Right lobe of liver (tissue), 6 donors: ENCODE results near the gene UQCR10. TPM values are rescaled to one million over a fixed set of nuclear protein-coding genes. Genes with fewer than 3 reads are reported as not detected.

ENCODE experiments used
- ATAC-seq, 4 donors: fragments of 200-7000 bp; cut with Tn5 transposase; one replicate each; pipeline ENCODE4 v1.9.1; 2020; ENCODE audit warnings: mild to moderate bottlenecking in 4 of 4, moderate library complexity in 4 of 4
- DNase-seq, 3 donors: peaks; one replicate each; pipeline ENCODE4 v3.0.0-alpha.2; 2020
- H3K27ac ChIP-seq, 3 donors: fragments of 200-600 bp; one replicate each; pipeline ENCODE4 v1.8.0; 2022
- H3K27me3 ChIP-seq, 2 donors: fragments of 200-600 bp; one replicate each; pipeline ENCODE4 v1.8.0; 2022
- H3K36me3 ChIP-seq, 4 donors: fragments of 200-600 bp; sonication (generic) in 1 of 4; one replicate each; pipeline versions ENCODE4 v1.5.1 to v1.8.0; 2017 to 2022; ENCODE audit warnings: control low read depth in 1 of 4
- H3K4me1 ChIP-seq, 4 donors: fragments of 200-600 bp; sonication (generic) in 1 of 4; one replicate each; pipeline versions ENCODE4 v1.5.1 to v1.8.0; 2017 to 2022; ENCODE audit warnings: control low read depth in 1 of 4
- H3K4me3 ChIP-seq, 3 donors: fragments of 200-600 bp; one replicate each; pipeline ENCODE4 v1.8.0; 2022
- H3K9me3 ChIP-seq, 4 donors: fragments of 200-600 bp; sonication (generic) in 1 of 4; one replicate each; pipeline versions ENCODE4 v1.5.1 to v1.8.0; 2017 to 2022; ENCODE audit warnings: control low read depth in 1 of 4
- POLR2A ChIP-seq: fragments of 450-650 bp; IDR thresholded peaks from one replicate; pipeline ENCODE4 v1.6.1; 2017; ENCODE audit warnings: antibody characterized with exemption, mild to moderate bottlenecking
- WGBS: methylation state at CpG from one replicate; pipeline ENCODE4 v1.1.6; 2018; ENCODE audit warnings: low coverage, low lambda C conversion rate; ENCODE audit not compliant: insufficient coverage; ENCODE audit errors: missing lambda C conversion rate; 5-methylcytosine and 5-hydroxymethylcytosine counted together
- intact Hi-C, 2 donors: fragments of 100-400 bp; cut with DNase I; formaldehyde crosslinking; loops; one replicate each; pipeline versions ENCODE4 v1.11.2 to v1.14.1; 2022
- total RNA-seq, 6 experiments: library from RNA; depleted of rRNA in 2 of 6; stranded (reverse); fragments of >200 nt in 2 of 6; fragmentation: NEBNext Ultra II Directional in 3 of 6; extraction: Animal tissue kit (Norgen Biotek cat#: 25700) in 3 of 6; gene quantifications; one replicate each; pipeline versions ENCODE4 v1.1.0 to v1.2.4, GENCODE V29; 2016 to 2023
- TF ChIP-seq, protein P1 (sequence below), 4 donors: fragments of 200-600 bp in 3 of 4; fragments of 450-650 bp in 1 of 4; IDR thresholded peaks; one replicate each; pipeline versions ENCODE4 v1.5.1 to v1.8.0; 2016 to 2022; ENCODE audit warnings: antibody characterized with exemption in 4 of 4, mild to moderate bottlenecking in 2 of 4
- donor health status: DM: no; HTN: yes; CAD: no.
- donor health status: DM: no; HTN: no; CAD: no.
- donor health status: DM: no; HTN: no; CAD: no.
- donor health status: DM: no; HTN: yes; CAD: no.
- donor health status: DM: no; HTN: yes; CAD: no.

UQCR10 gene
- total RNA-seq, 6 experiments from 2014 or later = 57.4 to 71.6 (median 64.0) TPM

DNA sequence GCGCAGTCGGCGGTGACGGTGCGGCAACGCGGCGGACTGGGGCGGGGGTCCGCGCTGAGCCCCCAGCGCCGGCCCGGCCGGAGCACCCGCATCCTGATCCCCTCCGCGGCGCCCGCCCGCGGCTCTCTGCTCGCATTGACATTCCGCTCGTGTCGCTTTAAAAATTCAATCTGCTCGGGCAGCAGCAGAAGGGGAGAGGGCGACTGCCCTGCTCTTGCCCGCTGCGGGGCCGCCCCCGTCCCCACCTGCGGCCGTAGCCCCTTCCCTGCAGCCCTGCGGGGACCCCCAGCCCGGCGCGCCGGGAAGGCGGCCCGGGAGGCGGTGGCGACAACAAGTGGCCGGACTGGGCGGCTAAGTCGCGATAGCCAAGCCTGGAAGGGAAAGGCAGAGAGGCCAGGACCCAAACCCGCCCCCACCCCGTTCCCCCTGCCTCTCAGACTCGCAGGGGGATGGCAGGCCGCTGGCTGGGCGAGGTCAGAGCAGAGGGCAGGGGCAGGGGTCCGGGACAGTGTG lies 46.3 kb upstream of the UQCR10 start:
- H3K27me3 ChIP-seq = no peaks in the 10 kb centered on the region

GRCh38 chr22:29722151-29722550 lies 45.0 kb upstream of the UQCR10 start:
- no CpG with 5 or more reads among the region's 7 CpGs for WGBS
- Histone ChIP-seq H3K27me3 (no peaks in the 10 kb centered on the region), H3K4me1 (peaks cover 0 to 6% (median 0%) of the 10 kb centered on the region in 4 donors), H3K9me3 (no peaks in the 10 kb centered on the region), H3K4me3 (no peak overlapping the region), H3K36me3 (no peaks in the 10 kb centered on the region), H3K27ac (no peak overlapping the region)
- TF ChIP-seq, protein P1, sequence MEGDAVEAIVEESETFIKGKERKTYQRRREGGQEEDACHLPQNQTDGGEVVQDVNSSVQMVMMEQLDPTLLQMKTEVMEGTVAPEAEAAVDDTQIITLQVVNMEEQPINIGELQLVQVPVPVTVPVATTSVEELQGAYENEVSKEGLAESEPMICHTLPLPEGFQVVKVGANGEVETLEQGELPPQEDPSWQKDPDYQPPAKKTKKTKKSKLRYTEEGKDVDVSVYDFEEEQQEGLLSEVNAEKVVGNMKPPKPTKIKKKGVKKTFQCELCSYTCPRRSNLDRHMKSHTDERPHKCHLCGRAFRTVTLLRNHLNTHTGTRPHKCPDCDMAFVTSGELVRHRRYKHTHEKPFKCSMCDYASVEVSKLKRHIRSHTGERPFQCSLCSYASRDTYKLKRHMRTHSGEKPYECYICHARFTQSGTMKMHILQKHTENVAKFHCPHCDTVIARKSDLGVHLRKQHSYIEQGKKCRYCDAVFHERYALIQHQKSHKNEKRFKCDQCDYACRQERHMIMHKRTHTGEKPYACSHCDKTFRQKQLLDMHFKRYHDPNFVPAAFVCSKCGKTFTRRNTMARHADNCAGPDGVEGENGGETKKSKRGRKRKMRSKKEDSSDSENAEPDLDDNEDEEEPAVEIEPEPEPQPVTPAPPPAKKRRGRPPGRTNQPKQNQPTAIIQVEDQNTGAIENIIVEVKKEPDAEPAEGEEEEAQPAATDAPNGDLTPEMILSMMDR (IDR thresholded peaks at IDR 0.05) = no peak
- TF ChIP-seq POLR2A = no peak
- intact Hi-C loops = loop anchor here in 1 of 2 donors (5.0 kb wide), 1 partner anchor 370 kb away; no protein-coding TSS in a partner anchor
- ATAC-seq (no peak), DNase-seq (no peak)

More for the DNA sequence above, 46.3 kb upstream of the UQCR10 start:
- Histone ChIP-seq H3K9me3 (no peaks in the 10 kb centered on the region), H3K36me3 (no peaks in the 10 kb centered on the region), H3K4me3 (no peak overlapping the region), H3K4me1 (peaks cover 0 to 6% (median 0%) of the 10 kb centered on the region in 4 donors), H3K27ac (no peak overlapping the region)
- no peak for DNase-seq
- TF ChIP-seq POLR2A = no peak
- TF ChIP-seq, protein P1 (IDR thresholded peaks at IDR 0.05) = no peak
- no peak for ATAC-seq
- WGBS = 30% methylated on average over 2 of the region's 53 CpGs
- intact Hi-C loops = loop anchor here in 1 of 2 donors (5.0 kb wide), 1 partner anchor 371 kb away; no protein-coding TSS in a partner anchor

DNA sequence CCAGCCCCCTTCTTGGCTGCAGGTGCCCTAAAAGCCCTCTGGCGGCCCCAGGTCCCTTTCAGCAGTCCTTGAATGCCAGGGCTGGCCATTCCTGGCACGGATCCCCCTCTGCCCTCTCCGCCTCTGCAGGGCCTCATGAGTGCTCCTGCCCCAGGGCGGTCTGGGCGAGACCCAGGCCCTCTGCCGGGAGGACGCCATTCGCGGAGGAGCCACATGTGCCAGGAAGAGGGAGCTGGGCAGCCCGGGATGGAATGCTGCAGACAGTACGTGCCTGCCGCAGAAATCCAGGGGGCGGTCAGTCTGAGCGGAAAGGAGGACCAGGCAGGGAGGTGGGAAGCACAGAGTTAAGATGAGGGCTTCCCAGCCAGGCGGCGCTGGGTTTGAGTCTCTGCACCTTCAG lies 44.6 kb upstream of the UQCR10 start:
- no peaks in the 10 kb centered on the region for H3K27me3 ChIP-seq
- WGBS = 100% methylated on average over 6 of the region's 16 CpGs
- no peak for DNase-seq

DNA sequence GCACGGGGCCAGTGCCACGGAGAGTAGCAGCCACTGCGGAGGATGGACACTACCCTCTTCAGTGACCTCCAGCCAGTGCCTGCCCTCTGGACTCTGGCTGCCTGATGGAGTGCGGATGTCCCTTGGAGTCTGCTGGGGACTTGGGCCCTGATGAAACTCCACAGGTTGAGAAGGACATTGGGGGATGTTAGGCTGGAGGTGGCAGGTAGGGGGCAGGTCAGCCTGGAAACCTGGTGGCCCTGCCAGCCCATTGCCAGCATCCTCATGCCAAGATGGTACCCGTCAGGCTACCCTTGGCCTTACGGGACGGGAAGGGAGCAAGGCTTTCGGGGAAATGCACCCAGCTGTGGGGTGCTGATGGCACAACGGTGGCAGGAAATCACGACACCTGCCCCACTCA lies 43.4 kb upstream of the UQCR10 start:
- TF ChIP-seq, protein P1 (IDR thresholded peaks at IDR 0.05) = no peak
- TF ChIP-seq POLR2A = no peak

More for the DNA sequence above, 44.6 kb upstream of the UQCR10 start:
- H3K9me3 ChIP-seq = no peaks in the 10 kb centered on the region
- H3K27ac ChIP-seq = no peak overlapping the region
- no peak overlapping the region for H3K4me3 ChIP-seq
- ATAC-seq = no peak
- H3K4me1 ChIP-seq = peaks cover 0 to 6% (median 0%) of the 10 kb centered on the region in 4 donors
- H3K36me3 ChIP-seq = no peaks in the 10 kb centered on the region
- TF ChIP-seq, protein P1 (IDR thresholded peaks at IDR 0.05) = no peak
- TF ChIP-seq POLR2A = no peak
- intact Hi-C loops = loop anchor here in 1 of 2 donors (5.0 kb wide), 1 partner anchor 370 kb away; no protein-coding TSS in a partner anchor

More for the DNA sequence above, 43.4 kb upstream of the UQCR10 start:
- H3K27me3 ChIP-seq = no peaks in the 10 kb centered on the region
- no peak for DNase-seq
- peaks cover 0 to 6% (median 0%) of the 10 kb centered on the region in 4 donors for H3K4me1 ChIP-seq
- no peak overlapping the region for H3K4me3 ChIP-seq
- ATAC-seq = peak in 1 of 4 donors; percentile 44
- H3K36me3 ChIP-seq = no peaks in the 10 kb centered on the region
- WGBS = 67% methylated on average over 1 of the region's 10 CpGs
- intact Hi-C loops = loop anchor here in 1 of 2 donors (5.0 kb wide), 1 partner anchor 369 kb away; no protein-coding TSS in a partner anchor
- H3K27ac ChIP-seq = no peak overlapping the region
- no peaks in the 10 kb centered on the region for H3K9me3 ChIP-seq
